Liver (tissue), 9 donors: ENCODE data around the gene MST1R. TPM values are rescaled to one million over a fixed set of nuclear protein-coding genes. Genes with fewer than 3 reads are reported as not detected.
"Not testable (repeated sequence)": the region's sequence is repeated elsewhere in the genome, so short reads cannot be mapped to it uniquely, and the experiment has no call there.

ENCODE experiments used
- DNase-seq: peaks from one replicate; pipeline ENCODE4 v3.0.0-alpha.2; 2017; ENCODE audit warnings: low spot score
- H3K27ac ChIP-seq, 2 donors: one replicate each; pipeline ENCODE4 v1.7.0; 2013; ENCODE audit warnings: inconsistent platforms in 2 of 2, low read length in 2 of 2, control low read depth in 1 of 2, low read depth in 1 of 2, mild to moderate bottlenecking in 1 of 2
- H3K27me3 ChIP-seq, 4 donors: one replicate each; pipeline versions ENCODE4 v1.6.1 to v1.7.0; 2013; ENCODE audit warnings: low read length in 3 of 4, inconsistent platforms in 1 of 4, mild to moderate bottlenecking in 1 of 4, moderate library complexity in 1 of 4; ENCODE audit not compliant: control insufficient read depth in 4 of 4, insufficient read depth in 4 of 4
- H3K36me3 ChIP-seq, 4 donors: one replicate each; pipeline versions ENCODE4 v1.6.1 to v1.7.0; 2013; ENCODE audit warnings: low read length in 3 of 4, mild to moderate bottlenecking in 3 of 4, low read depth in 1 of 4, moderate library complexity in 1 of 4; ENCODE audit not compliant: control insufficient read depth in 4 of 4, insufficient read depth in 3 of 4
- H3K4me1 ChIP-seq, 4 donors: one replicate each; pipeline versions ENCODE4 v1.6.1 to v1.7.0; 2013; ENCODE audit warnings: low read length in 3 of 4, mild to moderate bottlenecking in 3 of 4, moderate library complexity in 1 of 4; ENCODE audit not compliant: control insufficient read depth in 4 of 4, insufficient read depth in 4 of 4
- H3K4me3 ChIP-seq, 3 donors: one replicate each; pipeline versions ENCODE4 v1.6.1 to v1.7.0; 2013; ENCODE audit warnings: low read length in 3 of 3, control low read depth in 1 of 3, low read depth in 1 of 3, mild to moderate bottlenecking in 1 of 3
- H3K9ac ChIP-seq, 2 donors: one replicate each; pipeline ENCODE4 v1.7.0; 2013; ENCODE audit warnings: low read length in 2 of 2, mild to moderate bottlenecking in 2 of 2, moderate library complexity in 2 of 2, control low read depth in 1 of 2, low read depth in 1 of 2
- H3K9me3 ChIP-seq, 4 donors: one replicate each; pipeline versions ENCODE4 v1.6.1 to v1.7.0; 2013; ENCODE audit warnings: low read length in 3 of 4; ENCODE audit not compliant: control insufficient read depth in 4 of 4
- ATF3 ChIP-seq: IDR thresholded peaks from 2 replicates; pipeline ENCODE4 v1.6.1; 2016; ENCODE audit warnings: antibody characterized with exemption
- CTCF ChIP-seq: fragments of 150-350 bp; IDR thresholded peaks from 2 replicates; pipeline ENCODE4 v1.5.1; 2017; ENCODE audit warnings: improper control_type of control experiment, low read depth, low read length; ENCODE audit not compliant: missing input control
- EGR1 ChIP-seq, 2 donors: IDR thresholded peaks; 2 replicates each; pipeline ENCODE4 v1.6.1; 2016 to 2018; ENCODE audit warnings: antibody characterized with exemption in 2 of 2, low read depth in 2 of 2
- FOXA1 ChIP-seq: IDR thresholded peaks from 2 replicates; pipeline ENCODE4 v1.6.1; 2016; ENCODE audit warnings: antibody characterized with exemption
- FOXA2 ChIP-seq: IDR thresholded peaks from 2 replicates; pipeline ENCODE4 v1.6.1; 2016; ENCODE audit warnings: antibody characterized with exemption
- GABPA ChIP-seq, 2 donors: IDR thresholded peaks in 1 of 2; conservative IDR thresholded peaks in 1 of 2; 2 replicates each; pipeline ENCODE4 v1.6.1; 2016; ENCODE audit warnings: antibody characterized with exemption in 2 of 2, mild to moderate bottlenecking in 1 of 2, moderate library complexity in 1 of 2
- HNF4A ChIP-seq, 2 donors: conservative IDR thresholded peaks; 2 replicates each; pipeline ENCODE4 v1.6.1; 2016; ENCODE audit warnings: antibody characterized with exemption in 2 of 2, mild to moderate bottlenecking in 2 of 2
- HNF4G ChIP-seq: IDR thresholded peaks from 2 replicates; pipeline ENCODE4 v1.6.1; 2016; ENCODE audit warnings: antibody characterized with exemption
- JUND ChIP-seq, 2 donors: IDR thresholded peaks; 2 replicates each; pipeline ENCODE4 v1.6.1; 2016; ENCODE audit warnings: antibody characterized with exemption in 2 of 2
- NR2F2 ChIP-seq: IDR thresholded peaks from 2 replicates; pipeline ENCODE4 v1.6.1; 2016; ENCODE audit warnings: antibody characterized with exemption
- RAD21 ChIP-seq, 2 donors: IDR thresholded peaks; 2 replicates each; pipeline ENCODE4 v1.6.1; 2016; ENCODE audit warnings: antibody characterized with exemption in 2 of 2, mild to moderate bottlenecking in 2 of 2
- RXRA ChIP-seq, 2 donors: IDR thresholded peaks; 2 replicates each; pipeline ENCODE4 v1.6.1; 2017 to 2018; ENCODE audit warnings: antibody characterized with exemption in 2 of 2, mild to moderate bottlenecking in 1 of 2
- SP1 ChIP-seq: IDR thresholded peaks from 2 replicates; pipeline ENCODE4 v1.6.1; 2018; ENCODE audit warnings: antibody characterized with exemption, mild to moderate bottlenecking
- TAF1 ChIP-seq: conservative IDR thresholded peaks from 2 replicates; pipeline ENCODE4 v1.6.1; 2016; ENCODE audit warnings: antibody characterized with exemption, mild to moderate bottlenecking
- ZBTB33 ChIP-seq: IDR thresholded peaks from 2 replicates; pipeline ENCODE4 v1.6.1; 2016; ENCODE audit warnings: antibody characterized with exemption
- WGBS: extraction: QIAGEN DNeasy Blood & Tissue Kit; methylation state at CpG from one replicate; pipeline ENCODE4 v1.1.7; 2013; 5-methylcytosine and 5-hydroxymethylcytosine counted together
- polyA plus RNA-seq, 2 donors: library from polyadenylated mRNA; stranded (reverse) in 1 of 2; unstranded in 1 of 2; fragments of 200-250 nt in 1 of 2; fragments of >200 nt in 1 of 2; fragmentation: Nextera tagmentation in 1 of 2; extraction: Ambion mirVana in 1 of 2; gene quantifications; one replicate each; pipeline versions ENCODE4 v1.2.1 to v1.2.3, GENCODE V29; 2013 to 2015
- total RNA-seq, 2 donors: library from RNA; depleted of rRNA; stranded (reverse); fragments of >200 nt; gene quantifications; one replicate each; pipeline ENCODE4 v1.2.3, GENCODE V29; 2014
- donor health status: healthy.
- donor health status: healthy.
- donor health status: healthy.
- donor health status: healthy.
- donor health status: healthy.

MST1R gene
- total and polyA plus RNA-seq, 4 donors, result 0.10 to 0.56 (median 0.33) TPM

- no peak overlapping the region for H3K9ac ChIP-seq
- no peak for DNase-seq
- no peaks in the 10 kb centered on the region for H3K9me3 ChIP-seq
- H3K27ac ChIP-seq, result no peak overlapping the region
- 44% methylated on average over 3 of the region's 3 CpGs for WGBS
- TF ChIP-seq FOXA1 (no peak), HNF4A (conservative IDR thresholded peaks at IDR 0.05) (no peak), JUND (IDR thresholded peaks at IDR 0.05) (no peak), FOXA2 (no peak), GABPA (IDR thresholded peaks at IDR 0.05 in 1 of 2, conservative IDR thresholded peaks at IDR 0.05 in 1 of 2) (no peak), TAF1 (no peak), NR2F2 (no peak), ATF3 (no peak), RXRA (IDR thresholded peaks at IDR 0.05) (no peak), RAD21 (IDR thresholded peaks at IDR 0.05) (no peak), ZBTB33 (no peak), SP1 (no peak), CTCF (no peak), HNF4G (no peak)
- no peaks in the 10 kb centered on the region for H3K36me3 ChIP-seq
- peaks cover 3 to 13% (median 6%) of the 10 kb centered on the region in 4 donors for H3K4me1 ChIP-seq
- no peaks in the 10 kb centered on the region for H3K27me3 ChIP-seq
- no peak overlapping the region for H3K4me3 ChIP-seq
These were observed 33.4 kb upstream of the MST1R start for GRCh38 chr3:49937090-49937489.

- not testable (repeated sequence) for H3K9me3 ChIP-seq, H3K36me3 ChIP-seq, H3K9ac ChIP-seq, H3K27ac ChIP-seq, H3K4me3 ChIP-seq, DNase-seq, H3K27me3 ChIP-seq
- H3K4me1 ChIP-seq, result peaks cover 0 to 12% (median 3%) of the 10 kb centered on the region in 4 donors
- WGBS, result 94% methylated on average over 15 of the region's 15 CpGs
These were observed 28.6 kb upstream of the MST1R start for GRCh38 chr3:49932281-49932680.

GRCh38 chr3:49930922-49931321, 27.2 kb upstream of the MST1R start:
- Histone ChIP-seq H3K27me3 (no peaks in the 10 kb centered on the region), H3K4me1 (peaks cover 0 to 12% (median 3%) of the 10 kb centered on the region in 4 donors), H3K9ac (no peak overlapping the region), H3K36me3 (no peaks in the 10 kb centered on the region), H3K4me3 (no peak overlapping the region), H3K9me3 (no peaks in the 10 kb centered on the region), H3K27ac (no peak overlapping the region)
- WGBS, result 96% methylated on average over 1 of the region's 1 CpG
- TF ChIP-seq JUND (IDR thresholded peaks at IDR 0.05) (no peak), SP1 (no peak), EGR1 (IDR thresholded peaks at IDR 0.05; ENCODE audit: low read depth in 2 of 2) (no peak), FOXA1 (no peak), NR2F2 (no peak), RXRA (IDR thresholded peaks at IDR 0.05) (no peak), CTCF (no peak), HNF4A (conservative IDR thresholded peaks at IDR 0.05) (no peak), TAF1 (no peak)
- no peak for DNase-seq
